NCI-H2196 treated with DMSO at 0.1 percent for 48 hours (cell line): Measurements from ENCODE around the gene ADGRL1.
"Not testable (repeated sequence)": the region's sequence is repeated elsewhere in the genome, so short reads cannot be mapped to it uniquely, and the experiment has no call there.

Source experiments
- DNase-seq: peaks from one replicate; lab custom pipeline; 2025; ENCODE audit not compliant: unreplicated experiment; lab: John Stamatoyannopoulos, UW

ADGRL1 gene

DNA sequence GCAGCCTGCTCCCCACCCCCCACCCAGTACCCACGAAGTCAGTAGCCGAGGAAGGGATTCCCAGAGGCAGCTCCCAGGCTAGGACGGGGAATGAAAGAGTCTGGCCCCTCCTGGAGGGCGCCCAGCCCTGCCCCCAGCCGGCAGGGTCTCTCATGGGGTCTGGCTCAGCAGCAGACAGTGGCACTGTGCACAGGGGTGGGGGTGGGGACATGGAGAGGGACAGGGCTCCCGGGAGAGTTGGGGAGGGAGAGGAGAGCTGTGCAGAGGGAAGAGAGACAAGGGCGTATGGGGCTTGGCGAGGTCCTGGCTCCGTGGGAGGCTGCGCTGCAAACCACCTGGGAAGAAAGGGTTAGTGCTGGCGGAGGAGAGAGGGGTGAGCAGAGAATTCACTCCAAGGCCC lies 41.9 kb downstream of the ADGRL1 start:
- no peak for DNase-seq

DNA sequence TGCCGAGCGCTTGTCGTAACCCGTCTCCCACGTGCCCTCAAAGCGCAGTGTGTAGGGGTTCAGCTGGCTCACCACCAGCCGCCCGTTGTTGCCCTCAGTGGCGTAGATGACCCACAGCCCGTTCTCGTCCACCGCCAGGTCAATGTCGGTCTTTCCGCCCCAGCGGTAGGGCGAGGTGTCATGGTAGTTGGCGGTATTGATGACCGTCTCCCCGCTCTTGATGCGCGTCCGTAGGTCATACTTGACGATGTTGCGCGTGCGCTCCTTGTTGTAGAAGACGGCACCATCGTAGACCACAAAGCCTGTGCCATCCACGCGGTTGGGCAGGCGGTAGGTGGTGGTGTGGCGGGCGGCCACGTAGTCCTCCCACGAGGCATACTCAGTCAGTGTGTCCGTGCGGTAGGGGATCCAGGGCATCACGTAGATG lies 43.1 kb downstream of the ADGRL1 start:
- no peak for DNase-seq

DNA sequence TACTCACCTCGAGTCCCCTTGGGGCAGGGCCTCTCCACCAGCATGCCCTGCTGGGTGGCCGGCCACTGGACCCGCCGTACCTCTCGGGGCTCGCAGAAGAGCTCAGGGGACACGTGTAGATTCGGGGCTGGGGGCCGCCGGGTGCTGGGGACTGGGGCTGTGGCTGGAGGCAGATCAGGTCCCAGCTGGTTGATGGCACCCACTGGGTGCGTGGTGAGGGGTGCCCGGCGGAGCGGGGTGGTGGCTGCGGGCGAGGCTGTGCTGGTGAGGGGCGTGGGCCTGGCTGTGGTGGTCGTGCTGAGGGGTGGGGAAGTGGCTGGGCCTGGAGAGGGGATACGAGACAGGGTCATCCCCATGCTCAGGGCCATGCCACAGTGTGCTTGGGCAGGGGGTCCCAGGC lies 44.7 kb downstream of the ADGRL1 start:
- no peak for DNase-seq

DNA sequence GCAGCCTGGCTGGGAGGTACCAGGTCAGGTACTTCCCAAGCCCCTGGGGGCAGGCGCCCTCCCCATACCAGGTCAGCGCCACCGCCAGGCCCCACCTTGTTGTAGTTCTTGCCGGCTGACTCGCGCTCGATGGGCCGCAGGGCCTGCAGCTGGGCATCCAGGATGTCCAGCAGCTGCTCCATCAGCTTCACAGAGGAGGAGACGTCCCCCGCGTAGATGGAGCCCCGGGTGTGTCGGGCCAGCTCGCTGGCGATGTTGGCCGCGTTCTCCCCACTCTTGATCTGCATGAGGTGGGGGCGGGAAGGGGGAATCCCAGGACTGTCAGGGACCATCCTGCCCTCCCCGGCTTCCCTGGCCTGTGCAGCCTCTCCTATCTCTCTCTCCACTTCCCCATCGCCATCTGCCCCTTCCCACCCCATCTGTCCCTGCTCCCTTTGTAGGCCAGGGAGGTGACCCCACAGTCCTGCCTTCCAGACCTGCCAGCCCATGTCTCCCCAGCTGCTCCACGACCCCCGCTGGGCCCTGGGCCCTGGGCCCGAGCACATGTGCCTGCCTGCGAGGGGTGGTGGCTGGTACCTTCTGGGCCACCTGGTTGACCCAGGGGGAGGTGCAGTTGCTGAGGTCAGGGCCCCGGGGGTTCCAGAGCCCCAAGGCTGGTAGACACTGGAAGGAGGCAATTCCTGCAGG lies 45.8 kb downstream of the ADGRL1 start:
- no peak for DNase-seq

DNA sequence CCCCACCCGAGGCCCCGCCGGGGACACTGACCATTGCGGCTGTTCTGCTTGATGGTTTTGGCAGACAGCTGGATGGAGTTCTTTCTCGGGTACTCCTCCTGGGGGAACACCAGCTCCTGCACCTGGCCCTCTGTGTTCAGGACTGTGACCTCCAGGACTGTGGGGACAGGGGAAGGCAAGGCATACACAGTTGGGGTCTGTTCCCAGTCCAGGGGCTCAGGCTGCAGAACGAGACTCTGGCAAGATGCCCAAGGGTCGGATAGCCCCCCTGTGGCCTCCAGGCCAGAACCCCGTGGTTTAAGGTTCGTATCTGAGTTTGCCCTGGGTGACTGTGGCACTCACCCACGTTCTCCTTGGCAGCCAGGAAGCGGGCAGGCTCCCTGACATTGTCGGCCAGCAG lies 46.9 kb downstream of the ADGRL1 start:
- no peak for DNase-seq

DNA sequence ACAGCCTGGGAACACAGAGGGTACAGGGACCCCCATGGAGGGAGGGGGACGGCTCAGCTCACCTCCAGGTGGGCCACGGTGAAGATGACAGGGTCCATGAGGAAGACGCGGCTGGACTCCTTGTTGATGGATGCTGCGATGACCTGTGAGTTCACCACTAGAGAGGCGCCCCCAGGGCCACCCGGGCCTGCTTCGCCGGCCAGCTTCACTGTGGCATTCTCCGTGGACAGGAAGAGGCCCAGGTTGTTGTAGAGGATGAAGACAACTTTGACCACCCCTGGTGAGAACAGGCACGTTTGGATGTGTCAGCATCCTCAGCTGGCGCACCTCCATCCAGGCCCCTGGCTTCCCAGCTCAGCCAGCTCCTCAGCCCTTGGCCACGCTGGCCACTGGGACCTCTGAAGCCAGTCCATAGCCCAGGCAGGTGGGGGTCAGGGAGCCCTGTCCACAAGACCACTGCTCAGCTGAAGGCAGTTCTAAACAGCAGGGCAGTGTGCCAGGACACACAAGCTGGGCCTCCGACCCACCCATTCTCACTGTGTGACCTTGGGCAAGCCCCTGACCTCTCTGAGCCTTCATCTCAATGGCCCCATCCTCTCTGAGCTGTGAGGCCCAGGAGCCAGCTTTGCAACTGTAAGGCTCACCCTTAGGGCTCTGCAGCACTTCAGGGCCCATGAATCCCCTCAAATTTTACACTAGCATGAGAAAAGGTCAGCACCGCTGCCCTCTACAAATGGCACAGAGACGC lies 47.5 kb downstream of the ADGRL1 start:
- no peak for DNase-seq

DNA sequence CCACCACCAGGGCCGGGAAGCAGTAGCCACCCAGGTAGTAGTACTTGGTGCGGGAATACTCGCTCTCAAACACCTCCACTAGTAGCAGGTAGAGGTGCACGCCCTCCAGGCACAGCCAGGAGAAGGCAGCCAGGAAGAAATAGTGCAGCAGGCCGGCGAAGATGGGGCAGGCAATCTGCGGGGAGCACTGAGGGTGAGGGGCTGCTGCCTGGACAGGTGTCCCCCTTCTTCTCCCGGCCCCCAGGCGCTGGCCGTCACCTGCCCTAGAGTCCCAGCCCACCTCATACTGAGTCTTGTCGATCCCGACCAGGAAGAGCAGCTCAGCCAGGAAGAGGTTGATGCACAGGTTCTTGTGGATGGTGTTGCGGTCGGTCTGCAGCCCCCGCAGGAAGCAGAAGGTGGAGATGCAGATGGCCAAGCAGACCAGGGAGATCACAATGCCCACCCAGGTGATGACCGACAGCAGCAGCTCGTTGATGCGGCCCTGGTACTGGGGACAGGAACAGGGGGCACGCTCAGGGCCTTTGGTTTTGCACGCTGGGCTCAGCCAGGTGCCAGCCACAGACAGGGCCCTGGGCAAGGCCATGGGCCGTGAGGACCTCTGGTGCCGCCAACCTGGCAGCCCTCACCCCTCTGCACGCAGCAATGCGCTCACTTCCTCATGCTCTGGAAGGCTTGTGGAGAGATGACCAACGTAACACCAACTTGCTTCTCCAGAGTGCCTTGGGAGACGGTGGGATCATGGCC lies 48.8 kb downstream of the ADGRL1 start:
- no peak for DNase-seq

DNA sequence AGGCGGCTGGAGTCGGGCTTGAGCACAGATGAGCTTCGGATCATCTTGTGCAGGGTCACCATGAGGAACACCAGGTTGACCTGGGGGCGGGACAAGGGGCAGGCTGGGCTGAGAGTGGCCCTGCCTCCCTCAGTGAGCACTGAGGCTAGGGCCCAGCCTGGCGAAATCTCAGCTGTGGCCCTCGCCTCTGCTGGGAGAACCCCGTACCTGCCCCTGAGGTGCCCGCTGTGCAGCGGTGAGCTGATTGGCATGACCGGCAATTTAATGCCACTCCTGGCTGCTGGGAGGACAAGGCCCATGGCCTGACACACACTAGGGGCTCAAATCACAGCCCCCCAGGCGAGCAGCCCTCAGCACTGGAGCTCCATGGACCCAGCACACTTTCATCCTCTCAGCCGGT lies 49.8 kb downstream of the ADGRL1 start:
- DNase-seq: no peak

DNA sequence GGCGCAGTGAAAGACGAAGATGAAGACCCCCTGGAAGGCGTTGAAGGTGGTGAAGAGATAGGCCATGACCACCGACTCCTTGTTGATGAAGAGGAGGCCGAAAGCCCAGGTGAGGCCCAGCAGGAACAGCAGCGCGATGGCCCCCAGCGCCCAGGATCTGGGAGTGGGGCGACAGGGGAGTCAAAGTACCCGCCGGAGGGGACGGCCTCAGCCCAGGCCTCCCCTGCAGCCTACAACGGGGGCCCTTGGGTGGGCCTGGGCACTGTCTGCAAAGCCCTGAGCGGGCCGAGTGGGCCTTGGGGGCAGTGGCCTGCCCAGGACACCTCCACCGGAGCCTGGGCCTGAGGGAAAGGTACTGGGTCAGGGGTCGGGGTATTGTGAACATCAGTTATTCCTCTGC lies 50.6 kb downstream of the ADGRL1 start:
- DNase-seq: no peak

DNA sequence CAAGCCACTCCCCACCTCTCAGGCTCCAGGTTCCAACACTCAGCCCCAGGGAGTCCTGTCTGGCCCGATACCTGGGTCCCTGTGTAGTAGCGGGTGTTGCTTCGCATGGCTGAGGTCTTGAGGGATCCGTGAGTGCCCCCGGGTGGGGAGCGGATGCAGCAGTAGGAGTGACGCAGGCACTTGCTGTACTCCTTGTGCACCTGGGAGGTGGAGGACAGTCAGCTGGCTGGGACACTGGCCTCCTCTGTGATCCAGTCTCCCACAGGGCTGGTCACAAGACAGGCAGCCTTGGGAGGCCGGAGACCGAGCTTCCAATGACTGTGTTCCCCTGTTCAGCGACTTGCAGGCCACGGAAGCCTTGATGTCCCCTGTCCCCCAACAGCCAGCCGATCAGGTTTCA lies 53.3 kb downstream of the ADGRL1 start:
- DNase-seq: no peak

DNA sequence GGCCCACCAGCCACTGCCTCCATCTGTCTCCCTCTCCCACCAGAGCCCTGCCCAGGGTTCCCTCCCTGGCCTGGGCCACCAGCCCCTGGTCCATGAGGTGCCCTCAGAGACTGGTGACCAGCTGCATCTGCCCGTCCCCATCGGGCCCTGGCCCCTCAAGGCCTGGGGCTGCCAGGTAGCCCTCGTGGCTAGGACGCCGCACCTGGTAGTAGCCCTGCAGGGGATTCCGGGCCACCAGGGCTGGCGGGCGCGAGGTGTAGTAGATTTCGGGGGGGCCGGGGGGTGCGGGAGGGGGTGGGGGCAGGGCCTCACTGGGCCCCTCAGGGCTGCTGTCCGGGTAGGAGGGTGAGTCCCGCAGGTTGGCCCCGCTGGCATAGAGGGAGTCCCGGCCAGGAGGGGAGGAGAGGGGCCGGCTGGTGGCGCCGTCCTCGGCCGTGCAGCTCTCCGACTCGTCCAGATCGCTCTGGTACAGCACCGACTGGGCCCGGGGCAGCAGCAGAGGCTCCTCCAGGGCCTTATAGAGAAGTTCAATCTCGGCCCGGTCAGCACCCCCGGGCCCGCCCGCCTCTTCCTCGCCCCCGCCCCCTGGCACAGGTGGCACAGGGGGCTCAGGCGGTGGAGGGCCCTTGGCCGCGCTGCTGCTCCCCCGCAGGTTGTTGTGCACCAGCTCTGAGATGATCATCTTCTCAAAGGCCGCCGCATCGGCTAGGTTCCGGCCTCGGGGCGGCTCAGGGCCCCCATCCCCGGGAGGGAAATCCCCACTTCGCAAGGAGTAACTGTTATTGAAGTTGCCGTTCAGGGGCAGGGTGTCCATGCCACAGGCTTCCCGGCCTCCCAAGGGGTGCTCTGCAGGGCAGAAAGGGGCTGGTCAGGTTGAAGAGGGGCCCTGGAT lies 55.0 kb downstream of the ADGRL1 start:
- DNase-seq: no peak

DNA sequence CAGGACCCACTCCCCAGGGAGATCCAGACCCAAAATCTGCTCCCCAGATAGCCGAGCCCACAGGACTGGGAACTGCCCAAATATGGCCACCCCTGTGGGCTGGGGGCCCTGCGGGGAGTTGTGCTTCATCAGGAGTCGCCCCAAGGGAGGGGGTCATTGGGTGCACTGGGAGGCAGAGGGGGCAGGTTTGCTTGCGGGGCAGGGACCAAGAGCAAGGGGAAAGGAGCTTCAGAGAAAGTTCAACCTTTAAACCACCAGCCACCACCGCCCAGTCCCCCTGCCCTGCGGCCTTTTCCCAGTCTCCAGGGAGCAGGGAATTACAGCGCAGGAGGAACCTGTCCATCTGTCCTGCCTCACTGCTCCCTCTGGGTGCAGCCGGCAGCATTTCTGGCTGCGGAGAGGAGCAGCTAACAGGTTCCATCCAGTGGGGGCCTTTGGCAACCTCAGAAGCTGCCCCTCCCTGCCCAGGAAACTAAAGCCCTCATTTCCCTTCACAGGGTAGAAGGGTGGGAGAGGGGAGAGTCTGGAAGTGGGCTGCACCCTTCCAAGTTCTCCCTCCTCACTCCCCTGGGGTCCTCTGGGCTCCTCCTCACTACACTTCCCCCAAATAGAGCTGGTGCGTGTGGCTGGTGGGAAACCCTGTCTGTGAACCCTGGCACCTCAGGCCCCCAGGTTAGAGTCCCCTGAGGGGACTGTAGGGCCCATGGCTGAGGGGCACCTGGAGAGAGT lies 55.8 kb downstream of the ADGRL1 start:
- no peak for DNase-seq

DNA sequence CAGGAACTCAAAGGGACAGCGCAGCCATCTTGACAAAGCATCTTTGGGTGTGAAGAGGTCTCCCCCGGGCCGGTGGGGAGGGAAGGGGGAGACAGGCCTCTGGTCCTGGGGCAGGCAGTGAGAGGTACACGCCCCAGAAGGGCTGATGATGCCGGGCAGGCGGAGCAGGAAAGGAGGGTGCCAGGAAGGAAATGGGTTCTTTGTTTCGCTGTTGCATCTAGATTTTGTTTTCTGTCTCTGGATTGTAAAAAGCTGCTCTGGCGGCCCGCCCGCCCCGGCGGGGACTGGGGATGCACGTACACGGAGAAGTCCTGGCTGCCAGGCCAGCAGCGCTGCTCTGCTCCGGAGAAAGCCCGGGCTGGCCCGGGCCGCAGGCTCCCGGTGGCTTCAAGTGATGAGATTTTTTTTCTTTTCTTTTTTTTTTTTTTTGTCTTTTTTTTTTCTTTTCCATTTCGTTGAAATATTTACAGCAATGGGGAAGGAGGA lies 56.4 kb downstream of the ADGRL1 start:
- no peak for DNase-seq

DNA sequence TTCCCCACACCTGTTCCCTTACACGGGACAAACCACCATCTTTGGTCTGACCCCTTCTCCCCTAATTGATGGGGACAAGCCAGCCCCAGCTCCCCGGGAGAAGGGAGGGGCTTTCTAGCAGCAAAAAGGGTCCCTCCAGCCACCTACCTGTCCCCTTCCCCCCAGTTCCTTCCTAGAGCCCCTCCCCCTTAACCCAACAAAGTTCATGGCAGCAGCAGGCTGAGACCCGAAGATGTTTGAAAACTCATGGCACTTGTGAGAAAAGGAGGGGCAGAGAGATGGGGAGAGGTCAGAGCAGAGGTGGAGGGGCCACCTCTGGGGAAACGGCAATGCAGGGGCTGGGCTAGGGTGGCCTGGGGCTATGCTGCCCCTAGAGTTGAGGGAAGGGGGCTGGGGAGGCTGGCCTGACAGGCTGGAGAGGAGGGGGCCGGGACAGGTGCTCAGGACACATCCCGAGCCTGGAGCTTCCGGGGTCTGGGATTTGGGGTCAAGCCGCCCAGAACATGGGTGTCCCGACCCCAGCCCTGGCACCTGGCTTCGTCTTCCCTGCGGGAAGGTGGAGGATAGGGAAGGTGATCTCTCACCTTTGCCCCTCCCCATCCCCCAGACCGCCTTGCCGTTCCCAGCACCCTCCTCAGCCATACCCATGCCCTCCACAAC lies 57.1 kb downstream of the ADGRL1 start:
- DNase-seq: no peak

DNA sequence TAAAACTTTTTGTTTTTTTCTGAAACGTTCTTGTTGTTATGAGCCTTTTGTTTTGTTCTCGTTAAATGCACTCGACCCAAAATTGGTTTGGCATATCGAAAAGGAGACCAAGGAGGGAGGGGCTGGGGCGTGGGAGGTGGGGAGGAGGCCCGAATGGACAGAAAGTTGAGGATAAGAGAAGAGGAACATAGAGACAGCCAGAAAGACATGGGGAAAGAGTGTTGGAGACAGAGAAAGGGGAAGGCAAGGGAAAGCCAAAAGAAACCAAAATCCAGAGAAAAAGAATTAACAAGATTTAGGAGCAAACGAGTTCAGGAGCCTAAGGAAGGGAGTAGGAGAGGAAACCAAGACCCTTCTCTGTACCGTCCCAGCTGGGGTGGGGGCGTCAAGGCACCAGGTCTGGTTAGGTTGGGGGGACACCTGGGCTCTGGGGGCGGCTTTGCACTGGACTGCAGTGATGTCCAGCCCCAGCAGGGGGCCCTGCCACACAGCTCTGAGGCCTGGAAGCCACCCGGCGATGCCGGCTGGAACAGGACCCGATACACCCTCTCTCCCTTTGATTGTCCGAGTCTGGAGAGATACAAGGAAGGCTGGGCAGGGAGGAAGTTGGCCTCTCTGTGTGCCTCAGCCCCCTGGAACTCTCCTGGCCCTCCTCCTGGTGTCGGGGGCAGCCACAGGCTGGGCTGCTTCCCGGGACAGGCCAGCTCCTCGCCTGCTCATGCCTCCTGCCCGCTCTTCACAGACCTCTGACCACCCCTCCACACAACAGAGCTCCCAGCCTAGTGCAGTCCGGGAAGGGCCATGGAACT lies 58.0 kb downstream of the ADGRL1 start:
- peak; percentile 39 for DNase-seq

DNA sequence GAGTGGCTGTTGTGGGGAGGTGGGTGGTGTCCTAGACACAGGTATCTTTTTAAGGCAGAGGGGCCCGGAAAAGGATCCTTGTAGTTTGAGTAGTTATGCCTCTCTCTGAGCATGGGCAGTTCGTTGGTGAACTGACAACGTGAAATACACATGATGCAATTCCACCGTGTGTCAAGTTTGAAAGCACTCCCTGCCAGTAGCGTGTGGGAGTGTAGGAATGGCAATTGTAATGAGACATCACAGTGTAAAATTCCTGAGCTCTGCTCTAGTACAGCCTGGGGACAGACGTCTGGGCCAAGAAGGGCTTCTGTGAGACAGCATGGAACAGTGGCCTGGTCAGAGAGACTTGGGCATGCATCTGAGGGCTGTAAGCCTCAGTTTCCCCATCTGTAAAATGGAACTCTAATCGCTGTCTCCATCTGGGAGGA lies 59.2 kb downstream of the ADGRL1 start:
- DNase-seq: no peak

DNA sequence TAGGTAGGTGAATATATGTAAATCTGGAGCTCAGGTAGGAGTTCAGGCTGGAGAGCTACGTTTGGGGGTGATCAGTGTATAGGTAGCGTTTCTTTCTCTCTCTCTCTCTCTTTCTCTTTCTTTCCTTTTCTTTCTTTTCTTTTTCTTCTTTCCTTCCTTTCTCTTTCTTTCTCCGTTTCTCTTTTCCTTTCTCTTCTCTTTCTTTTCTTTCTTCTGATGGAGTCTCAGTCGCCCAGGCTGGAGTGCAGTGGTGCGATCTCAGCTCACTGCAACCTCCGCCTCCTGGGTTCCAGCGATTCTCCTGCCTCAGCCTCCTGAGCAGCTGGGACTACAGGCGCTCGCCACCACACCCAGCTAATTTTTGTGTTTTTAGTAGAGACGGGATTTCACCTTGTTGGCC lies 59.8 kb downstream of the ADGRL1 start:
- not testable (repeated sequence) for DNase-seq

DNA sequence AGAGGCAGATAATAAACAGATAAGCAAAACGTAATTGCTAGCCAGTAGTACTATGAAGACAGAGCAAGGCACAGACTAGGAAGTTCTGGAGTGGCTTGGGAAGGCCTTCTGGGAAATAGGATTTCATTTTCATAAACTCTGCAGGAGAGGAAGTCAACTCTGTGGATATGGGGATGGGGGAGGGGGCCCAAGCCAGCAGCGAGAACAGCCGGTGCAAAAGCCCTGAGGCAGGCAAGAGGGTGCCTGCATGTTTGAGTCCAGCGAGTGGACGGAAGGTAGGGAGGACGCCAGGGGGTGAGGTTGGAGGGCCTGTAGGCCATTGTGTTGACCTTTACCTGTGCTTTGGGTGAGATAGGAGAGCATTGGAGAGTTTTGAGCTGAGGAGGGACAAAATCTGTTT lies 60.6 kb downstream of the ADGRL1 start:
- DNase-seq: no peak
